ENCODE measurements around the gene ADAR.

The ADAR gene

GRCh38 chr1:154553056-154554030, 54.6 kb downstream of the ADAR start:
- DNase-seq, result no peak

- DNase-seq, result no peak
Observed at GRCh38 chr1:154552036-154552435, 56.0 kb downstream of the ADAR start.

- DNase-seq, result no peak
Observed at GRCh38 chr1:154551474-154551873, 56.5 kb downstream of the ADAR start.

- no peak for DNase-seq
Observed at GRCh38 chr1:154550657-154551056, 57.3 kb downstream of the ADAR start.

- DNase-seq, result no peak
Observed at GRCh38 chr1:154550070-154550469, 57.9 kb downstream of the ADAR start.

- DNase-seq, result no peak
Observed at GRCh38 chr1:154549202-154549770, 58.7 kb downstream of the ADAR start.

GRCh38 chr1:154548028-154548427, 60.0 kb downstream of the ADAR start:
- no peak for DNase-seq

- DNase-seq, result no peak
Observed at GRCh38 chr1:154547105-154547732, 60.8 kb downstream of the ADAR start.

- peak; percentile 81 for DNase-seq
Observed at GRCh38 chr1:154546264-154547063, 61.5 kb downstream of the ADAR start.

GRCh38 chr1:154541231-154541630, 66.8 kb downstream of the ADAR start:
- no peak for DNase-seq

- no peak for DNase-seq
Observed at GRCh38 chr1:154539486-154540483, 68.2 kb downstream of the ADAR start.

- no peak for DNase-seq
Observed at GRCh38 chr1:154536570-154536969, 71.4 kb downstream of the ADAR start.

GRCh38 chr1:154533952-154534844, 73.8 kb downstream of the ADAR start:
- DNase-seq, result no peak

Data from suppressor macrophage treated with lipopolysaccharide for 4 hours (primary cell).